Measurements from ENCODE around the gene VTI1A. TPM values are rescaled to one million over a fixed set of nuclear protein-coding genes. Genes with fewer than 3 reads are reported as not detected.

The VTI1A gene
- total and polyA plus RNA-seq, 2 experiments from 2014 or later: 26.8 to 31.0 TPM

DNA sequence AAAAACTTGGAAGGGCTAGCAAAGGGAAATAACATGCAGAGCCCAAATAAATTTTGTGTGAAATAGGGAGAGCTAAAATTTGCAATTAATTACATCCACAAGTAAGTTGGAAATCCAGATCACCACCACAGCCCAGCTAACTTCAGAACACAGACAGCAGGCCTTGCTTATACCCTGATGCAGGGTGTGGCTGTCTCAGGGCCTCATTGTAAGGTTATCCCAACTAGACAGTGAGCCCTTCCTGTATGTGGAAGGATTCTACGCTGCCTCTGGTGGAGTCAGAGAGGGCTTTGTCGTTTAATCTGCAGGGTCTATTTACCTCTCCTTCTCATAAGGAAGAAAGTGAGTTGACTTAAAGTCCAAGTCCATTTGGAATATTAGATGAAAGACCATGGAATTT lies 322.1 kb downstream of the VTI1A start:
- DNase-seq (ENCODE audit: low spot score) (no peak), ATAC-seq (no peak)
- no peaks in the 10 kb centered on the region for H3K79me2 ChIP-seq (replicated peaks; ENCODE audit: insufficient read depth)
- Mint-ChIP-seq H3K9me3 (no peaks in the 10 kb centered on the region), H3K36me3 (ENCODE audit: low read depth) (peaks cover 8% of the 10 kb centered on the region; the same call in 2 of the 3 replicates), H3K4me3 (no peak overlapping the region), H3K27me3 (ENCODE audit: insufficient read depth, low read depth, poor library complexity) (peaks cover 1% of the 10 kb centered on the region), H3K4me1 (peaks cover 27% of the 10 kb centered on the region), H3K27ac (no peak overlapping the region)
- H3K27ac ChIP-seq (ENCODE audit: low read depth): no peak overlapping the region
- no peaks in the 10 kb centered on the region for H3F3A ChIP-seq (replicated peaks; ENCODE audit: low read depth)
- peaks cover 29% of the 10 kb centered on the region for H3K4me1 ChIP-seq (ENCODE audit: insufficient read depth)
- H2AFZ ChIP-seq: no peak overlapping the region
- no peaks in the 10 kb centered on the region for H3K36me3 ChIP-seq (ENCODE audit: insufficient read depth)
- no peaks in the 10 kb centered on the region for H3K27me3 ChIP-seq (ENCODE audit: insufficient read depth)
- H3K4me3 ChIP-seq: no peak overlapping the region
- TF ChIP-seq STAT1 (IDR thresholded peaks at IDR 0.05; ENCODE audit: unreplicated experiment) (no peak), EZH2 (IDR thresholded peaks at IDR 0.05; ENCODE audit: low read depth, unreplicated experiment) (no peak), ZNF331 (CRISPR knock-in tag; IDR thresholded peaks at IDR 0.05; ENCODE audit: low read depth) (no peak), EZH2phosphoT487 (IDR thresholded peaks at IDR 0.05; ENCODE audit: unreplicated experiment) (no peak), POLR2AphosphoS5 (IDR thresholded peaks at IDR 0.05; ENCODE audit: low read depth) (no peak), ZNF114 (CRISPR knock-in tag; IDR thresholded peaks at IDR 0.05) (no peak), JUNB (IDR thresholded peaks at IDR 0.05; ENCODE audit: unreplicated experiment) (no peak), NANOG (IDR thresholded peaks at IDR 0.05; ENCODE audit: borderline replicate concordance) (no peak), CREB1 (CRISPR knock-in tag; IDR thresholded peaks at IDR 0.05; ENCODE audit: low read depth) (no peak)
- TF ChIP-seq, protein P1, sequence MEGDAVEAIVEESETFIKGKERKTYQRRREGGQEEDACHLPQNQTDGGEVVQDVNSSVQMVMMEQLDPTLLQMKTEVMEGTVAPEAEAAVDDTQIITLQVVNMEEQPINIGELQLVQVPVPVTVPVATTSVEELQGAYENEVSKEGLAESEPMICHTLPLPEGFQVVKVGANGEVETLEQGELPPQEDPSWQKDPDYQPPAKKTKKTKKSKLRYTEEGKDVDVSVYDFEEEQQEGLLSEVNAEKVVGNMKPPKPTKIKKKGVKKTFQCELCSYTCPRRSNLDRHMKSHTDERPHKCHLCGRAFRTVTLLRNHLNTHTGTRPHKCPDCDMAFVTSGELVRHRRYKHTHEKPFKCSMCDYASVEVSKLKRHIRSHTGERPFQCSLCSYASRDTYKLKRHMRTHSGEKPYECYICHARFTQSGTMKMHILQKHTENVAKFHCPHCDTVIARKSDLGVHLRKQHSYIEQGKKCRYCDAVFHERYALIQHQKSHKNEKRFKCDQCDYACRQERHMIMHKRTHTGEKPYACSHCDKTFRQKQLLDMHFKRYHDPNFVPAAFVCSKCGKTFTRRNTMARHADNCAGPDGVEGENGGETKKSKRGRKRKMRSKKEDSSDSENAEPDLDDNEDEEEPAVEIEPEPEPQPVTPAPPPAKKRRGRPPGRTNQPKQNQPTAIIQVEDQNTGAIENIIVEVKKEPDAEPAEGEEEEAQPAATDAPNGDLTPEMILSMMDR (conservative IDR thresholded peaks at IDR 0.05; ENCODE audit: low read depth in 2 of 2): no peak
- TF ChIP-seq, protein P2, sequence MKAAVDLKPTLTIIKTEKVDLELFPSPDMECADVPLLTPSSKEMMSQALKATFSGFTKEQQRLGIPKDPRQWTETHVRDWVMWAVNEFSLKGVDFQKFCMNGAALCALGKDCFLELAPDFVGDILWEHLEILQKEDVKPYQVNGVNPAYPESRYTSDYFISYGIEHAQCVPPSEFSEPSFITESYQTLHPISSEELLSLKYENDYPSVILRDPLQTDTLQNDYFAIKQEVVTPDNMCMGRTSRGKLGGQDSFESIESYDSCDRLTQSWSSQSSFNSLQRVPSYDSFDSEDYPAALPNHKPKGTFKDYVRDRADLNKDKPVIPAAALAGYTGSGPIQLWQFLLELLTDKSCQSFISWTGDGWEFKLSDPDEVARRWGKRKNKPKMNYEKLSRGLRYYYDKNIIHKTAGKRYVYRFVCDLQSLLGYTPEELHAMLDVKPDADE (IDR thresholded peaks at IDR 0.05): no peak
- TF ChIP-seq, protein P3, sequence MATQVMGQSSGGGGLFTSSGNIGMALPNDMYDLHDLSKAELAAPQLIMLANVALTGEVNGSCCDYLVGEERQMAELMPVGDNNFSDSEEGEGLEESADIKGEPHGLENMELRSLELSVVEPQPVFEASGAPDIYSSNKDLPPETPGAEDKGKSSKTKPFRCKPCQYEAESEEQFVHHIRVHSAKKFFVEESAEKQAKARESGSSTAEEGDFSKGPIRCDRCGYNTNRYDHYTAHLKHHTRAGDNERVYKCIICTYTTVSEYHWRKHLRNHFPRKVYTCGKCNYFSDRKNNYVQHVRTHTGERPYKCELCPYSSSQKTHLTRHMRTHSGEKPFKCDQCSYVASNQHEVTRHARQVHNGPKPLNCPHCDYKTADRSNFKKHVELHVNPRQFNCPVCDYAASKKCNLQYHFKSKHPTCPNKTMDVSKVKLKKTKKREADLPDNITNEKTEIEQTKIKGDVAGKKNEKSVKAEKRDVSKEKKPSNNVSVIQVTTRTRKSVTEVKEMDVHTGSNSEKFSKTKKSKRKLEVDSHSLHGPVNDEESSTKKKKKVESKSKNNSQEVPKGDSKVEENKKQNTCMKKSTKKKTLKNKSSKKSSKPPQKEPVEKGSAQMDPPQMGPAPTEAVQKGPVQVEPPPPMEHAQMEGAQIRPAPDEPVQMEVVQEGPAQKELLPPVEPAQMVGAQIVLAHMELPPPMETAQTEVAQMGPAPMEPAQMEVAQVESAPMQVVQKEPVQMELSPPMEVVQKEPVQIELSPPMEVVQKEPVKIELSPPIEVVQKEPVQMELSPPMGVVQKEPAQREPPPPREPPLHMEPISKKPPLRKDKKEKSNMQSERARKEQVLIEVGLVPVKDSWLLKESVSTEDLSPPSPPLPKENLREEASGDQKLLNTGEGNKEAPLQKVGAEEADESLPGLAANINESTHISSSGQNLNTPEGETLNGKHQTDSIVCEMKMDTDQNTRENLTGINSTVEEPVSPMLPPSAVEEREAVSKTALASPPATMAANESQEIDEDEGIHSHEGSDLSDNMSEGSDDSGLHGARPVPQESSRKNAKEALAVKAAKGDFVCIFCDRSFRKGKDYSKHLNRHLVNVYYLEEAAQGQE (IDR thresholded peaks at IDR 0.05; ENCODE audit: unreplicated experiment): no peak
- TF ChIP-seq, protein P4, sequence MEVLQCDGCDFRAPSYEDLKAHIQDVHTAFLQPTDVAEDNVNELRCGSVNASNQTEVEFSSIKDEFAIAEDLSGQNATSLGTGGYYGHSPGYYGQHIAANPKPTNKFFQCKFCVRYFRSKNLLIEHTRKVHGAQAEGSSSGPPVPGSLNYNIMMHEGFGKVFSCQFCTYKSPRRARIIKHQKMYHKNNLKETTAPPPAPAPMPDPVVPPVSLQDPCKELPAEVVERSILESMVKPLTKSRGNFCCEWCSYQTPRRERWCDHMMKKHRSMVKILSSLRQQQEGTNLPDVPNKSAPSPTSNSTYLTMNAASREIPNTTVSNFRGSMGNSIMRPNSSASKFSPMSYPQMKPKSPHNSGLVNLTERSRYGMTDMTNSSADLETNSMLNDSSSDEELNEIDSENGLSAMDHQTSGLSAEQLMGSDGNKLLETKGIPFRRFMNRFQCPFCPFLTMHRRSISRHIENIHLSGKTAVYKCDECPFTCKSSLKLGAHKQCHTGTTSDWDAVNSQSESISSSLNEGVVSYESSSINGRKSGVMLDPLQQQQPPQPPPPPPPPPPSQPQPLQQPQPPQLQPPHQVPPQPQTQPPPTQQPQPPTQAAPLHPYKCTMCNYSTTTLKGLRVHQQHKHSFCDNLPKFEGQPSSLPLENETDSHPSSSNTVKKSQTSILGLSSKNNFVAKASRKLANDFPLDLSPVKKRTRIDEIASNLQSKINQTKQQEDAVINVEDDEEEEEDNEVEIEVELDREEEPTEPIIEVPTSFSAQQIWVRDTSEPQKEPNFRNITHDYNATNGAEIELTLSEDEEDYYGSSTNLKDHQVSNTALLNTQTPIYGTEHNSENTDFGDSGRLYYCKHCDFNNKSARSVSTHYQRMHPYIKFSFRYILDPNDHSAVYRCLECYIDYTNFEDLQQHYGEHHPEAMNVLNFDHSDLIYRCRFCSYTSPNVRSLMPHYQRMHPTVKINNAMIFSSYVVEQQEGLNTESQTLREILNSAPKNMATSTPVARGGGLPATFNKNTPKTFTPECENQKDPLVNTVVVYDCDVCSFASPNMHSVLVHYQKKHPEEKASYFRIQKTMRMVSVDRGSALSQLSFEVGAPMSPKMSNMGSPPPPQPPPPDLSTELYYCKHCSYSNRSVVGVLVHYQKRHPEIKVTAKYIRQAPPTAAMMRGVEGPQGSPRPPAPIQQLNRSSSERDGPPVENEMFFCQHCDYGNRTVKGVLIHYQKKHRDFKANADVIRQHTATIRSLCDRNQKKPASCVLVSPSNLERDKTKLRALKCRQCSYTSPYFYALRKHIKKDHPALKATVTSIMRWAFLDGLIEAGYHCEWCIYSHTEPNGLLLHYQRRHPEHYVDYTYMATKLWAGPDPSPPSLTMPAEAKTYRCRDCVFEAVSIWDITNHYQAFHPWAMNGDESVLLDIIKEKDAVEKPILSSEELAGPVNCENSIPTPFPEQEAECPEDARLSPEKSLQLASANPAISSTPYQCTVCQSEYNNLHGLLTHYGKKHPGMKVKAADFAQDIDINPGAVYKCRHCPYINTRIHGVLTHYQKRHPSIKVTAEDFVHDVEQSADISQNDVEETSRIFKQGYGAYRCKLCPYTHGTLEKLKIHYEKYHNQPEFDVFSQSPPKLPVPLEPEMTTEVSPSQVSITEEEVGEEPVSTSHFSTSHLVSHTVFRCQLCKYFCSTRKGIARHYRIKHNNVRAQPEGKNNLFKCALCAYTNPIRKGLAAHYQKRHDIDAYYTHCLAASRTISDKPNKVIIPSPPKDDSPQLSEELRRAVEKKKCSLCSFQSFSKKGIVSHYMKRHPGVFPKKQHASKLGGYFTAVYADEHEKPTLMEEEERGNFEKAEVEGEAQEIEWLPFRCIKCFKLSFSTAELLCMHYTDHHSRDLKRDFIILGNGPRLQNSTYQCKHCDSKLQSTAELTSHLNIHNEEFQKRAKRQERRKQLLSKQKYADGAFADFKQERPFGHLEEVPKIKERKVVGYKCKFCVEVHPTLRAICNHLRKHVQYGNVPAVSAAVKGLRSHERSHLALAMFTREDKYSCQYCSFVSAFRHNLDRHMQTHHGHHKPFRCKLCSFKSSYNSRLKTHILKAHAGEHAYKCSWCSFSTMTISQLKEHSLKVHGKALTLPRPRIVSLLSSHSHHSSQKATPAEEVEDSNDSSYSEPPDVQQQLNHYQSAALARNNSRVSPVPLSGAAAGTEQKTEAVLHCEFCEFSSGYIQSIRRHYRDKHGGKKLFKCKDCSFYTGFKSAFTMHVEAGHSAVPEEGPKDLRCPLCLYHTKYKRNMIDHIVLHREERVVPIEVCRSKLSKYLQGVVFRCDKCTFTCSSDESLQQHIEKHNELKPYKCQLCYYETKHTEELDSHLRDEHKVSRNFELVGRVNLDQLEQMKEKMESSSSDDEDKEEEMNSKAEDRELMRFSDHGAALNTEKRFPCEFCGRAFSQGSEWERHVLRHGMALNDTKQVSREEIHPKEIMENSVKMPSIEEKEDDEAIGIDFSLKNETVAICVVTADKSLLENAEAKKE (CRISPR knock-in tag; IDR thresholded peaks at IDR 0.05): no peak
- H4K20me1 ChIP-seq (replicated peaks; ENCODE audit: insufficient read depth): no peaks in the 10 kb centered on the region
- H3K4me2 ChIP-seq: no peak overlapping the region
- H3K9me2 ChIP-seq (ENCODE audit: insufficient read depth): peaks cover 15% of the 10 kb centered on the region
